Endodermal cell (in vitro differentiated cells): ENCODE measurements around the gene CHCHD4. TPM values are rescaled to one million over a fixed set of nuclear protein-coding genes. Genes with fewer than 3 reads are reported as not detected.
"Not testable (repeated sequence)": the region's sequence is repeated elsewhere in the genome, so short reads cannot be mapped to it uniquely, and the experiment has no call there.

Source experiments
- DNase-seq: peaks from one replicate; pipeline ENCODE4 v3.0.0-alpha.2; 2017
- H3K27ac ChIP-seq: 2 replicates; pipeline ENCODE4 v1.5.1; 2013; ENCODE audit warnings: mild to moderate bottlenecking, low read depth, low read length, moderate library complexity
- H3K27me3 ChIP-seq: 2 replicates; pipeline ENCODE4 v1.6.1; 2013; ENCODE audit warnings: mild to moderate bottlenecking, low read length, moderate library complexity; ENCODE audit not compliant: insufficient read depth, control insufficient read depth, poor library complexity, severe bottlenecking
- H3K36me3 ChIP-seq: 2 replicates; pipeline ENCODE4 v1.7.0; 2013; ENCODE audit warnings: mild to moderate bottlenecking, low read length, moderate library complexity; ENCODE audit not compliant: control insufficient read depth, insufficient read depth
- H3K4me1 ChIP-seq: one replicate; pipeline ENCODE4 v1.7.0; 2013; ENCODE audit warnings: low read length; ENCODE audit not compliant: control insufficient read depth, insufficient read depth
- H3K4me3 ChIP-seq: 2 replicates; pipeline ENCODE4 v1.5.1; 2013; ENCODE audit warnings: mild to moderate bottlenecking, low read length, moderate library complexity
- H3K9ac ChIP-seq: 2 replicates; pipeline ENCODE4 v1.6.1; 2013; ENCODE audit warnings: mild to moderate bottlenecking, low read length, moderate library complexity; ENCODE audit not compliant: poor library complexity, severe bottlenecking; ENCODE audit errors: extremely low read depth
- H3K9me3 ChIP-seq: 2 replicates; pipeline ENCODE4 v1.6.1; 2013; ENCODE audit warnings: mild to moderate bottlenecking, low read length, moderate library complexity; ENCODE audit not compliant: control insufficient read depth
- H3K27ac Mint-ChIP-seq: 2 replicates; pipeline ENCODE4 v1.8.0; 2020; ENCODE audit warnings: mixed read lengths
- H3K27me3 Mint-ChIP-seq: 2 replicates; pipeline ENCODE4 v1.8.0; 2021; ENCODE audit warnings: mild to moderate bottlenecking, mixed read lengths; ENCODE audit not compliant: insufficient read depth
- H3K36me3 Mint-ChIP-seq: 2 replicates; pipeline ENCODE4 v1.8.0; 2020; ENCODE audit warnings: low read depth, mixed read lengths
- H3K4me1 Mint-ChIP-seq: 2 replicates; pipeline ENCODE4 v1.8.0; 2020; ENCODE audit warnings: mixed read lengths
- H3K4me3 Mint-ChIP-seq: 2 replicates; pipeline ENCODE4 v1.8.0; 2020; ENCODE audit warnings: mild to moderate bottlenecking, moderate library complexity, mixed read lengths
- H3K9me3 Mint-ChIP-seq: 2 replicates; pipeline ENCODE4 v1.8.0; 2020; ENCODE audit warnings: mild to moderate bottlenecking, mixed read lengths
- CTCF ChIP-seq: fragments of 200-600 bp; sonication (generic); conservative IDR thresholded peaks from 2 replicates; pipeline ENCODE4 v1.5.0; 2021; ENCODE audit warnings: antibody characterized with exemption, mild to moderate bottlenecking
- WGBS, 2 experiments: methylation state at CpG; one replicate each; pipeline versions ENCODE4 v1.1.5 to v1.1.7; 2013; ENCODE audit warnings: missing lambda C conversion rate in 2 of 2, mixed read lengths in 1 of 2; ENCODE audit not compliant: insufficient coverage in 1 of 2, insufficient read length in 1 of 2; 5-methylcytosine and 5-hydroxymethylcytosine counted together
- total RNA-seq, 2 donors: library from RNA; stranded (reverse); fragmentation: NEBNext Ultra II Directional in 1 of 2; extraction: Animal tissue kit (Norgen Biotek cat#: 25700) in 1 of 2; gene quantifications; 2 replicates in 1 of 2; 3 replicates in 1 of 2; pipeline ENCODE4 v1.2.1, GENCODE V29; 2021

CHCHD4 gene
- total RNA-seq, 2 donors from 2014 or later, result 16.2 to 20.5 TPM

DNA sequence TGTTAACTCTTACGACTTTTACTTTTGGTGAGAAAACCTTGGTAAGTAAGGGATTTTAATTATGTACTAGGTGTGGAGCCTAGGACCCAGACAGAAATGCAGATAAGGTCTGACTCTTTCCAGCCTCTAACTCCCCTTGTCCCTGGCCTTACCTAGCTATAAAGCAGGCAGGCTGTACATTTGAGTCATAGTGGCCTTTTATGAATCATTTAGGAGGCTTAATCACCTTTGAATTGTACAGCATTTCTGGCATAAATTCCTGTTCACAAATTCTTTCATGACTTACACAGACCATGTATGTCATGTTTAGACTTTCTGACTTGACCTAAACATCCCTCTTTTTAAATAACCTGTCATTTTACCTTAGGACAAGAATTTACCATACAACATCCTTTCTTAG, 47.4 kb downstream of the CHCHD4 start:
- no CpG with 5 or more reads among the region's 1 CpG for WGBS, 2 experiments
- Histone ChIP-seq H3K4me1 (no peaks in the 10 kb centered on the region), H3K9ac (no peak overlapping the region), H3K27me3 (no peaks in the 10 kb centered on the region), H3K4me3 (no peak overlapping the region), H3K27ac (no peak overlapping the region), H3K36me3 (no peaks in the 10 kb centered on the region), H3K9me3 (peaks cover 37% of the 10 kb centered on the region)
- H3K36me3 Mint-ChIP-seq, result peaks cover 2% of the 10 kb centered on the region
- no peaks in the 10 kb centered on the region for H3K4me1 Mint-ChIP-seq
- H3K9me3 Mint-ChIP-seq, result peaks cover 53% of the 10 kb centered on the region
- no peak overlapping the region for H3K4me3 Mint-ChIP-seq
- no peak overlapping the region for H3K27ac Mint-ChIP-seq
- no peak for DNase-seq
- no peak for TF ChIP-seq CTCF
- peaks cover 7% of the 10 kb centered on the region for H3K27me3 Mint-ChIP-seq

DNA sequence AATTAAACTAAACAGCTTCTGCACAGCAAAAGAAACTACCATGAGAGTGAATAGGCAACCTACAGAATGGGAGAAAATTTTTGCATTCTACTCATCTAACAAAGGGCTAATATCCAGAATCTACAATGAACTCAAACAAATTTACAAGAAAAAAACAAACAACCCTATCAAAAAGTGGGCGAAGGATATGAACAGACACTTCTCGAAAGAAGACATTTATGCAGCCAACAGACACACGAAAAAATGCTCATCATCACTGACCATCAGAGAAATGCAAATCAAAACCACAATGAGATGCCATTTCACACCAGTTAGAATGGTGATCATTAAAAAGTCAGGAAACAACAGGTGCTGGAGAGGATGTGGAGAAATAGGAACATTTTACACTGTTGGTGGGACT, 49.4 kb downstream of the CHCHD4 start:
- H3K36me3 ChIP-seq, H3K9ac ChIP-seq, H3K27me3 Mint-ChIP-seq, H3K27me3 ChIP-seq, H3K4me1 ChIP-seq, H3K27ac Mint-ChIP-seq, H3K4me1 Mint-ChIP-seq, DNase-seq, H3K4me3 ChIP-seq, H3K27ac ChIP-seq, H3K36me3 Mint-ChIP-seq, H3K4me3 Mint-ChIP-seq: not testable (repeated sequence)
- H3K9me3 Mint-ChIP-seq, result peaks cover 55% of the 10 kb centered on the region
- peaks cover 25% of the 10 kb centered on the region for H3K9me3 ChIP-seq
- 86% methylated on average over 1 of the region's 3 CpGs; no CpG with 5 or more reads in 1 of the 2 experiments for WGBS, 2 experiments

DNA sequence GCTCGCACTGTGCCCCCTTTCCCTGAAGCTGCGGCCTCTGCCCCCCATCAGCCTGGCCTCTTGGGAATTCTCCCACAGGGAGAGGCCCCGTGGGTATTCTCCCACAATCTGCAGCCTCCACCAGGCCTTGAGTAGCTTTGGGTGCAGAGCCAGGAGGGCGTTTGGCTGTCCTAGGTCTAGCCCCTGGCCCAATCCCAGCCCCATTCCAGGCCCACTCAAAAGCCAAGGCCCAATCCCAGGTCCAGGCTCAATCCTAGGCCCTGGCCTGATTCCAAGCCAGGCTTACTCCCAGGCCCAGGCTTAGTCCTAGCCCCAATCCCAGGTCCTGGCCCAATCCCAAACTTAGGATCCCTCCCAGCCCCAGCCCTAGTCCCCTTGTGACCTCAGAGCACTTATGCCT, 59.8 kb downstream of the CHCHD4 start:
- Histone ChIP-seq H3K27ac (no peak overlapping the region), H3K4me1 (no peaks in the 10 kb centered on the region), H3K36me3 (no peaks in the 10 kb centered on the region), H3K4me3 (no peak overlapping the region), H3K9me3 (peaks cover 10% of the 10 kb centered on the region), H3K27me3 (no peaks in the 10 kb centered on the region), H3K9ac (no peak overlapping the region)
- TF ChIP-seq CTCF, result no peak
- peaks cover 1% of the 10 kb centered on the region for H3K27me3 Mint-ChIP-seq
- no peaks in the 10 kb centered on the region for H3K36me3 Mint-ChIP-seq
- H3K27ac Mint-ChIP-seq, result no peak overlapping the region
- H3K4me3 Mint-ChIP-seq, result no peak overlapping the region
- 90 to 100% methylated on average over 2 to 4 of the region's 4 CpGs for WGBS, 2 experiments
- H3K4me1 Mint-ChIP-seq, result no peaks in the 10 kb centered on the region
- H3K9me3 Mint-ChIP-seq, result peaks cover 9% of the 10 kb centered on the region
- no peak for DNase-seq

- H3K9me3 Mint-ChIP-seq, result peaks cover 3% of the 10 kb centered on the region
- H3K36me3 Mint-ChIP-seq, result no peaks in the 10 kb centered on the region
- no peak for DNase-seq
- H3K27ac ChIP-seq, result no peak overlapping the region
- TF ChIP-seq CTCF, result no peak
- H3K4me3 Mint-ChIP-seq, result no peak overlapping the region
- H3K9ac ChIP-seq, result no peak overlapping the region
- no peaks in the 10 kb centered on the region for H3K4me1 Mint-ChIP-seq
- H3K27ac Mint-ChIP-seq, result no peak overlapping the region
- 89% methylated on average over 1 to 2 of the region's 2 CpGs for WGBS, 2 experiments
- H3K9me3 ChIP-seq, result no peaks in the 10 kb centered on the region
- H3K27me3 ChIP-seq, result no peaks in the 10 kb centered on the region
- no peaks in the 10 kb centered on the region for H3K4me1 ChIP-seq
- H3K4me3 ChIP-seq, result no peak overlapping the region
- no peaks in the 10 kb centered on the region for H3K36me3 ChIP-seq
- no peaks in the 10 kb centered on the region for H3K27me3 Mint-ChIP-seq
Observed at GRCh38 chr3:14063152-14063551, 61.5 kb downstream of the CHCHD4 start.
